ENCODE measurements around the gene USP37. TPM values are rescaled to one million over a fixed set of nuclear protein-coding genes. Genes with fewer than 3 reads are reported as not detected.
A peak's percentile ranks its signal among the peaks of the same experiment; 100 is the strongest.

USP37 gene
- total and polyA plus RNA-seq, 2 of the 13 experiments (the other 11 are each of a cell fraction or from before 2014, with no cell fraction given) = 6.5 to 30.6 TPM

DNA sequence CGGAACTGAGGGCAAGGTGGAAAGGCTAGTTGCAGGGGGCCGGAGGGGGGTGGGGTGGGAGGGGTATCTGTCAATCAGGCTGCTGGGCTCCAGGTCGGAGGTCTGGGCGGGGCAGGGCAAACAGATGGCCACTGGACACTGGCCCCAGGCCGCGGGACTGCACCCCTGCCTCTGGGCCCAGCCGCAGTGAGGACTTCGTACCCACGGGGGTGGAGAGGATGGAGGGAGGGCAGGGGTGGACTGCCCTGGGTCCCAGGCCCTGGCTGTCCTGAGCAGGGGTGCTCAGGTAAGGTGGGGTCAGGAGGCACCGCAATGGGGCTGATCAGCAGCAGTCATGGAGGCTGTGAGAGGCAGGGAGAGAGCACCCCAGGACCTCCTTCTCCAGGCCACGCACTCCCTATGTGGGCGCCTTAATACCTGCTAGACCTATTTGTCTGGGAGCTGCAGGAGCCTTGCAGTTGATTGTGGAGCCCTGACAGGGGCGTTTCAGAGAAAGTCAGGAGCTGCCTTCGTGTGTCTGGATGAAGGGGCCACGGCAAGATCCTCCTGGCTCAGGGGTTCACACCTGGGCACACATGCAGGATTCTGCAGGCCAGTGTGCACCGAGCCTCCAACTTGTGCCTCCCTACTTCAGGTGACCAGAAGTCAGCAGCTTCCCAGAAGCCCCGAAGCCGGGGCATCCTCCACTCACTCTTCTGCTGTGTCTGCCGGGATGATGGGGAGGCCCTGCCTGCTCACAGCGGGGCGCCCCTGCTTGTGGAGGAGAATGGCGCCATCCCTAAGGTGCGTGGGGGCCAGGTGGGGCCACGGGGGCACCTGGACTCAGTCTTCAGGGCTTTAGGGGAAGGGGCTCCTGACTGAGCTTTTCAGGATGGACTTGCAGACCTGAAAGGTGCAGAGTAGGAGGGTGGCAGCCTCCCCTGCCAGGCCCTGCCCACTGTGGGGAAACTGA, 166.9 kb downstream of the USP37 start (continued):
- TF ChIP-seq ZNF431 (CRISPR knock-in tag; IDR thresholded peaks at IDR 0.05; ENCODE audit: borderline replicate concordance, low read depth) (peak; percentile 68; the same call in 1 of the 2 replicates), ZNF251 (CRISPR knock-in tag; IDR thresholded peaks at IDR 0.05) (no peak), E2F2 (CRISPR knock-in tag; IDR thresholded peaks at IDR 0.05; ENCODE audit: borderline replicate concordance) (no peak), HNRNPK (IDR thresholded peaks at IDR 0.05; ENCODE audit: low read depth, low read length, poor library complexity, severe bottlenecking) (peak; percentile 56), HMG20A (CRISPR knock-in tag; IDR thresholded peaks at IDR 0.05; ENCODE audit: borderline replicate concordance) (peak; percentile 73; the same call in 1 of the 2 replicates), ZNF652 (CRISPR knock-in tag; IDR thresholded peaks at IDR 0.05; ENCODE audit: borderline replicate concordance, low read depth) (0 out of 2 replicates have a peak, but pooled peaks have one; percentile 6), CCDC6 (CRISPR knock-in tag; IDR thresholded peaks at IDR 0.05) (peak; percentile 81), DBP (CRISPR knock-in tag; IDR thresholded peaks at IDR 0.05; ENCODE audit: not compliant biosample characterization) (no peak), RFXAP (CRISPR knock-in tag; IDR thresholded peaks at IDR 0.05; ENCODE audit: borderline replicate concordance) (peak; percentile 43; the same call in 1 of the 2 replicates), ZFY (CRISPR knock-in tag; IDR thresholded peaks at IDR 0.05) (peak; percentile 82), XBP1 (CRISPR knock-in tag; IDR thresholded peaks at IDR 0.05) (no peak), NAIF1 (CRISPR knock-in tag; IDR thresholded peaks at IDR 0.05; ENCODE audit: borderline replicate concordance) (no peak; the same call in 1 of the 2 replicates), ZNF207 (IDR thresholded peaks at IDR 0.05; ENCODE audit: borderline replicate concordance) (no peak), ISL2 (CRISPR knock-in tag; IDR thresholded peaks at IDR 0.05) (peak; percentile 64), ZNF367 (CRISPR knock-in tag; IDR thresholded peaks at IDR 0.05; ENCODE audit: borderline replicate concordance) (no peak), TMF1 (CRISPR knock-in tag; IDR thresholded peaks at IDR 0.05; ENCODE audit: low read depth) (peak; percentile 65; the same call in 1 of the 2 replicates), U2AF1 (optimal IDR thresholded peaks at IDR 0.05; ENCODE audit: low read depth, low read length) (no peak), DMAP1 (CRISPR knock-in tag; IDR thresholded peaks at IDR 0.05) (peak; percentile 58), MXI1 (IDR thresholded peaks at IDR 0.05; ENCODE audit: borderline replicate concordance, low read depth, low read length) (peak; percentile 82; the same call in 1 of the 3 replicates), ZNF597 (CRISPR knock-in tag; IDR thresholded peaks at IDR 0.05) (no peak), ARNT2 (CRISPR knock-in tag; IDR thresholded peaks at IDR 0.05; ENCODE audit: low read depth) (no peak)
- TF ChIP-seq, protein P1, sequence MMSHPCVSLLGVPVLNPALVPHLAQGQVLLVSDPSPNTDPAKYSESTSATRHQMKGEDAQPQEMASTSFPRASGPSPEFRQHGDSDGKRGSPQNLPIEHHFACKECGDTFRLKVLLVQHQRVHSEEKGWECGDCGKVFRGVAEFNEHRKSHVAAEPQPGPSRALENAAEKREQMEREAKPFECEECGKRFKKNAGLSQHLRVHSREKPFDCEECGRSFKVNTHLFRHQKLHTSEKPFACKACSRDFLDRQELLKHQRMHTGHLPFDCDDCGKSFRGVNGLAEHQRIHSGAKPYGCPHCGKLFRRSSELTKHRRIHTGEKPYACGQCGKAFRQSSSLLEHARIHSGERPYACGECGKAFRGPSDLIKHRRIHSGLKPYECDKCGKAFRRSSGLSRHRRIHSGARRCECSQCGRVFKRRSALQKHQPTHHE (CRISPR knock-in tag; IDR thresholded peaks at IDR 0.05; ENCODE audit: borderline replicate concordance) = peak; percentile 87; the same call in 1 of the 2 replicates
- TF ChIP-seq, protein P2, sequence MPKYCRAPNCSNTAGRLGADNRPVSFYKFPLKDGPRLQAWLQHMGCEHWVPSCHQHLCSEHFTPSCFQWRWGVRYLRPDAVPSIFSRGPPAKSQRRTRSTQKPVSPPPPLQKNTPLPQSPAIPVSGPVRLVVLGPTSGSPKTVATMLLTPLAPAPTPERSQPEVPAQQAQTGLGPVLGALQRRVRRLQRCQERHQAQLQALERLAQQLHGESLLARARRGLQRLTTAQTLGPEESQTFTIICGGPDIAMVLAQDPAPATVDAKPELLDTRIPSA (CRISPR knock-in tag; IDR thresholded peaks at IDR 0.05; ENCODE audit: borderline replicate concordance) = peak; percentile 91; the same call in 1 of the 2 replicates

Measured in HepG2 (cell line).